K562 (cell line): ENCODE results near the gene C22orf39. TPM values are rescaled to one million over a fixed set of nuclear protein-coding genes. Genes with fewer than 3 reads are reported as not detected.

Experiments
- ARNT ChIP-seq, 2 experiments: fragments of 450-650 bp; IDR thresholded peaks; 2 replicates each; pipeline ENCODE4 v1.6.1; 2016; ENCODE audit warnings: mild to moderate bottlenecking in 1 of 2
- ATF7 ChIP-seq: fragments of 450-650 bp; IDR thresholded peaks from 2 replicates; pipeline ENCODE4 v1.7.1; 2014; ENCODE audit warnings: mild to moderate bottlenecking, moderate library complexity
- CREM ChIP-seq: IDR thresholded peaks from 2 replicates; pipeline ENCODE4 v1.6.1; 2014; ENCODE audit warnings: antibody characterized with exemption, low read depth
- EWSR1 ChIP-seq: fragments of 450-650 bp; IDR thresholded peaks from 2 replicates; pipeline ENCODE4 v1.6.1; 2018; ENCODE audit warnings: borderline replicate concordance, mild to moderate bottlenecking, low read depth, moderate library complexity; ENCODE audit not compliant: partially characterized antibody
- GATAD2B ChIP-seq: fragments of 450-650 bp; IDR thresholded peaks from 2 replicates; pipeline ENCODE4 v1.6.1; 2017; ENCODE audit warnings: mild to moderate bottlenecking, borderline replicate concordance
- HDGF ChIP-seq: fragments of 450-650 bp; IDR thresholded peaks from 2 replicates; pipeline ENCODE4 v1.6.1; 2016
- HMGN3 ChIP-seq: IDR thresholded peaks from 2 replicates; pipeline ENCODE4 v1.6.1; 2011; ENCODE audit warnings: borderline replicate concordance, low read depth, mild to moderate bottlenecking, mixed read lengths, low read length; ENCODE audit not compliant: insufficient read length; ENCODE audit errors: extremely low read depth
- KDM2B ChIP-seq: fragments of 250-450 bp; sonication (Bioruptor Pico); IDR thresholded peaks from 2 replicates; pipeline ENCODE4 v1.8.0; 2021; ENCODE audit warnings: mild to moderate bottlenecking, moderate library complexity
- MCM2 ChIP-seq: fragments of 450-650 bp; IDR thresholded peaks from 2 replicates; pipeline ENCODE4 v1.6.1; 2017; ENCODE audit warnings: low read depth, mild to moderate bottlenecking
- MEIS2 ChIP-seq: fragments of 450-650 bp; IDR thresholded peaks from 2 replicates; pipeline ENCODE4 v1.6.1; 2014; ENCODE audit warnings: mild to moderate bottlenecking; ENCODE audit not compliant: partially characterized antibody
- NFATC3 ChIP-seq: fragments of 450-650 bp; IDR thresholded peaks from 2 replicates; pipeline ENCODE4 v1.6.1; 2017; ENCODE audit warnings: mild to moderate bottlenecking
- NFIC ChIP-seq: fragments of 450-650 bp; IDR thresholded peaks from 2 replicates; pipeline ENCODE4 v1.6.1; 2017; ENCODE audit warnings: mild to moderate bottlenecking, inconsistent platforms
- NONO ChIP-seq, 2 experiments: fragments of 200-400 bp in 1 of 2; fragments of 450-650 bp in 1 of 2; formaldehyde crosslinking in 1 of 2; IDR thresholded peaks; 2 replicates each; pipeline ENCODE4 v1.6.1; 2017; ENCODE audit warnings: low read depth in 2 of 2, mild to moderate bottlenecking in 2 of 2, moderate library complexity in 2 of 2, low read length in 1 of 2
- PHF8 ChIP-seq: fragments of 200-600 bp; sonication (generic); IDR thresholded peaks from 2 replicates; pipeline ENCODE4 v1.6.1; 2012; ENCODE audit warnings: mixed run types, mild to moderate bottlenecking, inconsistent platforms, low read length, moderate library complexity, borderline replicate concordance
- SAFB2 ChIP-seq: fragments of 200-400 bp; formaldehyde crosslinking; IDR thresholded peaks from 2 replicates; pipeline ENCODE4 v1.6.1; 2018; ENCODE audit warnings: borderline replicate concordance, low read length, low read depth, moderate library complexity; ENCODE audit not compliant: severe bottlenecking
- SMARCA5 ChIP-seq: fragments of 450-650 bp; IDR thresholded peaks from 2 replicates; pipeline ENCODE4 v1.6.1; 2016
- SRSF3 ChIP-seq: fragments of 200-400 bp; formaldehyde crosslinking; IDR thresholded peaks from 2 replicates; pipeline ENCODE4 v1.6.1; 2016; ENCODE audit warnings: mild to moderate bottlenecking, low read length, moderate library complexity; ENCODE audit not compliant: insufficient read depth
- TAF1 ChIP-seq: IDR thresholded peaks from 2 replicates; pipeline ENCODE4 v1.6.1; 2011; ENCODE audit warnings: mild to moderate bottlenecking, low read length, moderate library complexity; ENCODE audit not compliant: insufficient read depth, control insufficient read depth, severe bottlenecking; ENCODE audit errors: extremely low read depth
- U2AF1 ChIP-seq: fragments of 200-400 bp; formaldehyde crosslinking; optimal IDR thresholded peaks from 2 replicates; pipeline ENCODE3; 2017; ENCODE audit warnings: mild to moderate bottlenecking, low read depth, low read length, moderate library complexity
- ZNF316 ChIP-seq: fragments of 450-650 bp; IDR thresholded peaks from 2 replicates; pipeline ENCODE4 v1.6.1; 2016
- ZNF431 ChIP-seq: sonication (generic); formaldehyde crosslinking; IDR thresholded peaks from 2 replicates; pipeline ENCODE4 v1.8.0; 2022; ENCODE audit warnings: mild to moderate bottlenecking, missing genetic modification reagents
- polyA plus RNA-seq, 8 experiments: library from polyadenylated mRNA; depleted of rRNA in 4 of 8; stranded (reverse) in 5 of 8; unstranded in 3 of 8; fragments of >200 nt; fragmentation: Nextera tagmentation in 2 of 8; fragmentation: Illumina TruSeq in 1 of 8; extraction: Ambion mirVana in 2 of 8; extraction: Trizol in 1 of 8; gene quantifications; 2 replicates each; pipeline versions ENCODE4 v1.2.1 to v1.2.3, GENCODE V29; 2011 to 2014; ENCODE audit warnings: inconsistent platforms in 1 of 8, missing spikeins in 1 of 8
- total RNA-seq, 7 experiments: library from RNA; depleted of rRNA in 6 of 7; stranded (reverse); fragments of >200 nt in 6 of 7; fragmentation: Illumina TruSeq in 2 of 7; extraction: Trizol in 2 of 7; gene quantifications; 2 replicates each; pipeline versions ENCODE4 v1.2.1 to v1.2.3, GENCODE V29; 2011 to 2021; ENCODE audit warnings: low replicate concordance in 1 of 7
- TF ChIP-seq, protein P1 (sequence below): sonication (generic); formaldehyde crosslinking; IDR thresholded peaks from 2 replicates; pipeline ENCODE4 v1.8.0; 2022; ENCODE audit warnings: mild to moderate bottlenecking, missing genetic modification reagents
- TF ChIP-seq, protein P2 (sequence below): fragments of 450-650 bp; formaldehyde crosslinking; IDR thresholded peaks from 2 replicates; pipeline ENCODE4 v1.4.0; 2022; ENCODE audit warnings: missing genetic modification characterization
- TF ChIP-seq, protein P3 (sequence below): IDR thresholded peaks from 3 replicates; pipeline ENCODE4 v1.6.1; 2011; ENCODE audit warnings: borderline replicate concordance, mild to moderate bottlenecking, moderate library complexity; ENCODE audit not compliant: insufficient read length; ENCODE audit errors: extremely low read depth

Gene C22orf39
- total and polyA plus RNA-seq, 9 of the 15 experiments (the other 6 are each of a cell fraction or from before 2014, with no cell fraction given): 20.4 to 139 (median 66.8) TPM

DNA sequence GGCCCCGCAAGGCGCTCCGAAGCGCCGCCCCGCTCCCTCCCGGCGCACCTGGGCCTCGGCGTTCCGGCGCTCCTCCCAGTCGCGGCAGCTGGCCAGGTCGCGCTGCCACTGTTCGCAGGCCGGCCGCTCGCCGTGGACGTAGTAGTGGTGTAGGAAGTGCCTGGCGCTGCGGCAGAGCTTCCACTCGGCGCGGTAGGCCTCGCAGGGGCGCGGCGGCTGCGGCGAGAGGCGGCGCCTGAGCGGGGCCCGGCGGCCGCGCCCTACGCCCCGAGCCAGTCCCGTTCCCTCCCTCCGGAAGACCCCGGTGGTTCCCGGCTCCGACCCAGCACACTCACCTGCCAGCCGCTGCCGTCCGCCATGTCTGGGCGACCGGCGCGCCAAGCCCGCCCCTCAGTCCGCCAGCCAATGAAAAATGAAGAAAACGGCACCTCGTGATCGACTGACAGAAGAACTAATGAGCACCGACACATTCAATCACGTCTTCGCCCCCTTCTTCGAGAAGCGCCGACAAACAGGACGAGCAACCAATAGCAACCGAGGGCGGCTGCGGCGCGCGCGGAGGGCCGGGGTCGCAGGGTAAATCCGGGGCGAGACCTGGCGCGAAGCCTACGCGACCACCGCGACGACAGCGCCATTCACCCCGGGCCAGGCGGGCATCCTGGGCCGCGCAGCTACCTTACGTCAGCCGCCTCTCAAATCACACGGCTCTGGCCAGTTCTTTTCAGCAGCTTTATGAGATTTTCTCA lies at the start of gene C22orf39 (continued):
- TF ChIP-seq NONO (IDR thresholded peaks at IDR 0.05; ENCODE audit: low read depth in 2 of 2, low read length in 1 of 2): peak in 1 of 2 experiments; percentile 99; a peak in 2 of 4 replicates
- TF ChIP-seq, protein P1, sequence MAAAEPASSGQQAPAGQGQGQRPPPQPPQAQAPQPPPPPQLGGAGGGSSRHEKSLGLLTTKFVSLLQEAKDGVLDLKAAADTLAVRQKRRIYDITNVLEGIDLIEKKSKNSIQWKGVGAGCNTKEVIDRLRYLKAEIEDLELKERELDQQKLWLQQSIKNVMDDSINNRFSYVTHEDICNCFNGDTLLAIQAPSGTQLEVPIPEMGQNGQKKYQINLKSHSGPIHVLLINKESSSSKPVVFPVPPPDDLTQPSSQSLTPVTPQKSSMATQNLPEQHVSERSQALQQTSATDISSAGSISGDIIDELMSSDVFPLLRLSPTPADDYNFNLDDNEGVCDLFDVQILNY (CRISPR knock-in tag): no peak
- no peak for TF ChIP-seq NFATC3
- no peak for TF ChIP-seq GATAD2B
- TF ChIP-seq SRSF3: 0 out of 2 replicates have a peak, but pooled peaks have one; percentile 72
- TF ChIP-seq MCM2: no peak
- TF ChIP-seq TAF1: peak; percentile 98
- TF ChIP-seq, protein P2, sequence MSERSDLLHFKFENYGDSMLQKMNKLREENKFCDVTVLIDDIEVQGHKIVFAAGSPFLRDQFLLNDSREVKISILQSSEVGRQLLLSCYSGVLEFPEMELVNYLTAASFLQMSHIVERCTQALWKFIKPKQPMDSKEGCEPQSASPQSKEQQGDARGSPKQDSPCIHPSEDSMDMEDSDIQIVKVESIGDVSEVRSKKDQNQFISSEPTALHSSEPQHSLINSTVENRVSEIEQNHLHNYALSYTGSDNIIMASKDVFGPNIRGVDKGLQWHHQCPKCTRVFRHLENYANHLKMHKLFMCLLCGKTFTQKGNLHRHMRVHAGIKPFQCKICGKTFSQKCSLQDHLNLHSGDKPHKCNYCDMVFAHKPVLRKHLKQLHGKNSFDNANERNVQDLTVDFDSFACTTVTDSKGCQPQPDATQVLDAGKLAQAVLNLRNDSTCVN (CRISPR knock-in tag): no peak
- no peak for TF ChIP-seq SMARCA5
- no peak for TF ChIP-seq SAFB2
- TF ChIP-seq PHF8: peak; percentile 99
- TF ChIP-seq HMGN3: peak; percentile 94
- no peak for TF ChIP-seq EWSR1
- TF ChIP-seq, protein P3, sequence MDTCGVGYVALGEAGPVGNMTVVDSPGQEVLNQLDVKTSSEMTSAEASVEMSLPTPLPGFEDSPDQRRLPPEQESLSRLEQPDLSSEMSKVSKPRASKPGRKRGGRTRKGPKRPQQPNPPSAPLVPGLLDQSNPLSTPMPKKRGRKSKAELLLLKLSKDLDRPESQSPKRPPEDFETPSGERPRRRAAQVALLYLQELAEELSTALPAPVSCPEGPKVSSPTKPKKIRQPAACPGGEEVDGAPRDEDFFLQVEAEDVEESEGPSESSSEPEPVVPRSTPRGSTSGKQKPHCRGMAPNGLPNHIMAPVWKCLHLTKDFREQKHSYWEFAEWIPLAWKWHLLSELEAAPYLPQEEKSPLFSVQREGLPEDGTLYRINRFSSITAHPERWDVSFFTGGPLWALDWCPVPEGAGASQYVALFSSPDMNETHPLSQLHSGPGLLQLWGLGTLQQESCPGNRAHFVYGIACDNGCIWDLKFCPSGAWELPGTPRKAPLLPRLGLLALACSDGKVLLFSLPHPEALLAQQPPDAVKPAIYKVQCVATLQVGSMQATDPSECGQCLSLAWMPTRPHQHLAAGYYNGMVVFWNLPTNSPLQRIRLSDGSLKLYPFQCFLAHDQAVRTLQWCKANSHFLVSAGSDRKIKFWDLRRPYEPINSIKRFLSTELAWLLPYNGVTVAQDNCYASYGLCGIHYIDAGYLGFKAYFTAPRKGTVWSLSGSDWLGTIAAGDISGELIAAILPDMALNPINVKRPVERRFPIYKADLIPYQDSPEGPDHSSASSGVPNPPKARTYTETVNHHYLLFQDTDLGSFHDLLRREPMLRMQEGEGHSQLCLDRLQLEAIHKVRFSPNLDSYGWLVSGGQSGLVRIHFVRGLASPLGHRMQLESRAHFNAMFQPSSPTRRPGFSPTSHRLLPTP: no peak
- TF ChIP-seq CREM: peak; percentile 94
- peak; percentile 95 for TF ChIP-seq ATF7
- no peak for TF ChIP-seq ARNT (IDR thresholded peaks at IDR 0.05)
- peak; percentile 93 for TF ChIP-seq MEIS2
- peak; percentile 67 for TF ChIP-seq NFIC
- no peak for TF ChIP-seq ZNF431
- no peak for TF ChIP-seq HDGF
- TF ChIP-seq U2AF1: peak; percentile 96
- TF ChIP-seq ZNF316: no peak
- TF ChIP-seq KDM2B (CRISPR knock-in tag): peak; percentile 85
